GM18951 (cell line): ENCODE data around the gene HIRA.

Source experiments
- POLR2A ChIP-seq: IDR thresholded peaks from 4 replicates; pipeline ENCODE4 v1.6.1; 2011; ENCODE audit warnings: mild to moderate bottlenecking; ENCODE audit not compliant: insufficient read length, insufficient read depth; ENCODE audit errors: extremely low read depth
- in situ Hi-C: fragments of 300-500 bp; cut with MboI; formaldehyde crosslinking; loops from one replicate; pipeline ENCODE4 v1.12.0; 2022; ENCODE audit warnings: low sequenced_read_pairs, mixed read lengths, inconsistent platforms; ENCODE audit not compliant: unreplicated experiment

HIRA gene

DNA sequence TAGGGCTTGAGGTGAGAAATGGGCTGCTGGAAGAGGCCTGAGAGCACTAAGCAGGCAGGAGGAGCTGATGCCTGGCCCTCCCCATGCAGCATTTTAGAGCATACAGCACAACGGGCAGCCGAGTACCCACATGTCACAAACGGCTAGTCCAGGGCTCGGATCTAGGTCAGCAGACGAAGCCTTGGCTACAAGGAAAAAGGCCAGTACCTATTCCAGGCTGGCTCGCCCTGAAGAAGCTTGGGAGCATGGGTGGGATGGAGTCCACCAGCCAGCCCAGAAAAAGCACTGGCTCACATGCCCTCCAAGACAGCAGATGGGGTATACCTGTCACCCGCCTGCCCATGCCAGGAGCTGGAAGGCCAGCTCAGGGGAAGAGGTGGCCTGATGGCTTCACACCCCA is 37.9 kb upstream of the HIRA start:
- no peak for TF ChIP-seq POLR2A
- in situ Hi-C loops, result no loop called here

DNA sequence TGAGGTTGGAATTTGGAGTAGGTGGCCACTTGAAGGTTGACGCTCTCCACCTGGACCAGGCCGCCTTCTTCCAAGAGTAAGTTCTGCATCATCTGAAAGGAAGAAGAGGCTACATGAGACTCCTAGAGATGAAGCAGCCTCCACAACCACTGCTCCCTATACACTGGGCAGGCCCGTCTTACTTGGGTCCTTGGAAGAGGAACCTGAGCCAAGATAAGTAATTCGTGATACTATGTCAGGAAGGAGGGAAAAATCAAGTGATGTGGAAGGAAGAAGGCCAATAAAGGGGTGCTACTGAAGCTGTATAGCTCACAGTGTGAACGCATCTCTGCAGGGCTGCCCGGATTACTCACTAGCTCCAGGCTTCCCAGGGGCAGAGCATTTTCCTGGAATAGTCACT is 36.4 kb upstream of the HIRA start:
- TF ChIP-seq POLR2A, result no peak
- in situ Hi-C loops, result no loop called here

DNA sequence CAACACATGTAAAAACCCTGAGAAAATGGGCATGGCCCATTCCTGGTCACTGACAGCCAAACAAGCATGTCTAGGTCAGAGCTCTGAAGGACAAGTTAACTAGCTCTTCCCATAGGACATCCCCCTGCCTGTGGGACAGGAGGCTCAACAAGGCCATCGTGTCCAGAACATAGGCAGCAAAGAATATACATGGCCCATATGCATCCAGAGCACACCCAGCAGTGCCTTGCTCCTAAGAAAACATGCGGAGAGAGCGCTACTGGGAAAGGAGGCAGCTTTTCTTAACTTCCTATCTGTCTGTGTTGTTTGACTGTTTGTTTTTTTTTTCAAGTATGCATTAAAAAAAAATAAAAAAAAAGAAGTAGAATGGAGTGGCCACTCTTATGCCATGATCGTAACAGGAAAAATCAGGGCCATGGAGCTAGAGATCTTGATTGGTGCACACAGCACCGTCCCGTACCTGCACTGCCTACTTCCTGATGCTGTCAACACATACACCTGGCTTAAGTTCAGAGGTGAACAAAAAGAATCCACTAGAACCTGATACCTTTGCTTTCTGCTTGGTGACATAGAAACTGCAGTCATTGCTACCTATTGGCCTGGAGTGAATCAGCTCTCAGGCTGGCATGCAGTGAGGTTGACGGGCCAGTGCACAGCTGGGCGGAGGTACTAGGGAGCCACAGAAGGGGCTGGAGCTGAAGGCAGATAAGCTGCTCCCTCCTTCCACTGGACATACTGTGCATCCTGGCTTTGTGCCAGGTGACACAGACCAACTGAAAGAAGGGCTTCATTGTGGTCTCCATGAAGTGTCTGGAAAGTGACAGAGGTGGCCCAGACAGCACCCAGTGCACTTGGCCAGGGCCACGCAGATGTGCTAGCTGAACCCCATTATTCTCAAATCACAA is 35.6 kb upstream of the HIRA start:
- TF ChIP-seq POLR2A, result no peak
- in situ Hi-C loops, result no loop called here

DNA sequence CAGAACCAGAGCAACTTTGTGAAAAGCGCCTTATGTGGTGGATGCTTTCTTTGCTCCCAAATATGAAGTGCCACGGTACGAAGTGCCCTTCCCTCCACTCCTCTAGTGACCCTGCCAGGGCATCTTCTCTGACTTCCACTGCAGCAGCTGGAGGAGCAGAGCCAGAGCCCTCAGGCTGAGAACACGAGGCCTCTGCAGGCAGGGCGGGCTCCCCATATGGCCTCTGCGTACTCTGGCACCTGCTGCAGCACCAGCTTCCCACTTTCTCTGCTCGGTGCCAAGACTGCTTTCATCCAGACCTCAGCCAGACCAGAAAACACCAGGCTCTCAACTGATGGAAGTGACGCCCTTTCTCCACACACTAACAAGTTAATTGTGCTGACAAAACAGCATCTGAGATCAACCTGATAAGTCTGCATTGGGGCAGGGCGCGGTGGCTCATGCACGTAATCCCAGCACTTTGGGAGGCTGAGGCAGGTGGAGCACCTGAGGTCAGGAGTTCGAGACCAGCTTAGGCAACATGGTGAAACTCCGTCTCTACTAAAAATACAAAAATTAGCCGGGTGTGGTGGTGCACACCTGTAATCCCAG is 34.7 kb upstream of the HIRA start:
- no peak for TF ChIP-seq POLR2A
- in situ Hi-C loops, result no loop called here

DNA sequence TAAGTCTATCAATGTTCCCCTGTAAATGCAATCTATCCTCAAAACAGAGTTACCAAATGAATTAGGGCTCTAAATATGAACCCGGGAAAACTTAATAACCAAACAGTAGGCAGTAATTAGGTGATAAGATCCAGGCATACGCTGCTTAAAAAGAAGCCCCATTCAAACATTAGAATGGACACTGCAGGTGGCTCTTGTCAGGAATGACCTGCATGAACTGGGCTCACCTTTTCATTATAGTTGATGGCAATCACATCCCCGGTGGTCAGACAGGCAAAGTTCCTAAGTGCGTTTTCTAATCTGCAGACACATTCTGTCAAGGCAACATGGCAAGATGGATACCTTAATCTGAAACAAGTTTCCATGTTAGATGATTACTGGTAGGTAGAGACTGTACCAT is 33.4 kb upstream of the HIRA start:
- no peak for TF ChIP-seq POLR2A
- in situ Hi-C loops, result no loop called here

DNA sequence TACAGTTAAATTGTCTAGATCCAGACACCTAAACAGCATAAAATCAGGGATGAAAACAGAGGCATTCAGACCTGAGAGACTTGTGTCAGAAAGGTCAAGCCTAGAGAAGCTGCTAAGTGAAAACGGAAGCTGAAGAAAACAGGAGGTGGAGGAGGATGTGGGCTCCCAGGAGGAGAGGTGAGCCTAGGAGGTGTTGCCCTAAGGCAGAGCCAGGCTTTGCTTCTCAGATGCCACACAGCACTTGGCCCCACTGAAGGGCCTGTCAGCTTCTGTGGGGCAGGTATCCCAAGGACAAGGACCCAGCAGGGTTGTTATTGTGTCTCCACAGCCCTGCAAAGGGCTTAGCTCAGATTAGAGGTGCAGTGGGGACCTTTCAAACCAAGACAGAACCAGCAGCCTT is 33.0 kb upstream of the HIRA start:
- no peak for TF ChIP-seq POLR2A
- in situ Hi-C loops, result no loop called here

DNA sequence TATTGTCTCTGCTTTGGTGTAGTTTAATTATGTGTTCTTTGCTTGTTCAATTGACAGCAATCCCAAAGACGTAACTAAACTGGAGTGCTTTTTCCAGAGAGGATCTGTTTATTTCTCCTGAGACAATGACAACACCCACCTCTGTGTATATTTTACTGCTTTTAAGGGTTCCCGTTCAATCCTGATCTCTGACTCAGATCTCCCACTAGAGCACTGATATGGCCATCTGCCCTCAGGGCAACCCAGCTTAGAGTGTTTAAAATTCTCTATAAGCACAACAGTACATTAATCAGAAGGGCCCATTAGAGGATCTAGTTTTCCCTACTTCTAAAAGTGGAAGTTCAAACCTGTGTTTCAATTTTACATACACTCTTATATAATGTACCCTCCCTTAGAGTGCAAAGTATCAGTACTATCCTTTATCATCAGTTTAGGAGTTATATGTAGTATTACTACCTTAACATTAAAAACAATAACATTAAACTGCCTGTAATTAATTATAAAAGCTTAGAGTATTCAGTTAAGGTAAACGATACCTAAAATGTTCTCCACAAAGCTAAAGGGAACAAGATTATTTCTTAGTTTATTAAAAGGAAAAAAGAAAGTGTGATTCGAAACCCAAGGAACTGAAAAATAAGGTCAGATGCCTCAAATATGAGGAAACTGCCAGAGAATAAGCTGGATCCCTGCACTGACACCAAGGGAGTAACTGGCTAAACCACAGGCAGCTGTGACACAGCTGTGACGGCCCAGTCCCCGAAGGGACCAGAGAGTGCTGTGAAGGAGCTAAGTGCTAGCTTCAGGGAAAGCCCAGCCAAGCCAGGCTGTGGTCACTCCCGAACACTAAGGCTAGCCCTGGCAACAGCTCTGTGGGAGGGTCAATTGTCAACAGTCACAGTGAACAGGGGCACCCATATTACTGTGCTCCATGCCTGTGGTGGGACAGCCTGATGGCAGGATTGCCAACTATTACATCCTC is 32.2 kb upstream of the HIRA start:
- no peak for TF ChIP-seq POLR2A
- in situ Hi-C loops, result no loop called here

DNA sequence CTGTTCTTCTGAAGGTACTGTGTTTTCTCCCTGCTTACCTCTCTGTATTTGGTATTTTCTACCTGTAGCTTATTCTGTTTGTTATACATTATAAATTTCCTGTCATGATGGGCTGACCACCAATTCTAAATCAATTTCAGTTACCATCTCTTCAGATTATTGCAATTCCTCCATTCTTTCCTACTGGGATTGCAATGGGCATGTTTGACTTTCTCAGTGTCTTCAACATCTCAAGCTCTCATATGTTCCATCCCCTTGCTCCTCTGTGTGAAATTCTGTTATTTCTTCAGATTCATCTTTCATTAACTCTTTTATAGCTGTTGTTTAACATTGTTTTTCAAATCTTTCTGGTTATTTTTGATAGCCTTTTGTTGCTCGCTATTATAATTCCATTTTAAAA is 31.5 kb upstream of the HIRA start:
- in situ Hi-C loops, result no loop called here
- TF ChIP-seq POLR2A, result no peak

DNA sequence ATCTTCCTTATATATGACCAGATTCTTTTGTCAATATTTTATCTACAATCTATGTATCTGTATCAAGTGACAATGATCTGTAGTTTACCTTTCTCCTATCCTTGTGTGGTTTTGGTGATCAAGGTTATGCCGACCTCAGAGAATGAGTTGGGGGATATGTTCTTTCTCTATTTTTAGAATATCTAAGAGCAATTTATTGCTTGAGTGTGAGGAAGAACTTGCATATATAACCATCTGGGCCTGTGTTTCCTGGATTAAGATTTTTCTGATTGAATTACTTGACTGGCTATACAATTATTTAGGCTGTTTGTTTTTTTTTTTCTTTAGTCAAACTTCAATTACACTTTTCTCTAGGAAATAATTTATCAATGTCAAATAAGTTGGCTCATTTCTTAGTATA is 30.0 kb upstream of the HIRA start:
- no peak for TF ChIP-seq POLR2A
- in situ Hi-C loops, result no loop called here

DNA sequence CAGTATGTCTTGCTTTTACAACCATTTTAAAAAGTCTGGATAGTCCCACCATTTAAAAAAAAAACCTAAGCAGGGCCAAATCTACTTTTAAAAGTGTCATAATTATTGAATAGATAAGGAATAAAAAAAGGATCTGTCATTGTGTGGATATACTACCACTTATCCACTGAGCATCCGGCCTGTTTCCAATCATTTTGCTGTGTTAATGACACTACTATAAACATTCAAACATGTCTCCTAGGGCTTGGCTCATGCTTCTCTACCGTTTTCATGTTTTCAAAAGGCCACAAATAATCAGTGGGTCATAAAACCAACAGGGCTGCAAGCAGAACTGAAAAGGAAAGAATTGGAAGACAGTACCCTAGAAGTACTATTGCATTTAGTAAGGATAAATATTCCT is 28.5 kb upstream of the HIRA start:
- in situ Hi-C loops, result no loop called here
- TF ChIP-seq POLR2A, result no peak

DNA sequence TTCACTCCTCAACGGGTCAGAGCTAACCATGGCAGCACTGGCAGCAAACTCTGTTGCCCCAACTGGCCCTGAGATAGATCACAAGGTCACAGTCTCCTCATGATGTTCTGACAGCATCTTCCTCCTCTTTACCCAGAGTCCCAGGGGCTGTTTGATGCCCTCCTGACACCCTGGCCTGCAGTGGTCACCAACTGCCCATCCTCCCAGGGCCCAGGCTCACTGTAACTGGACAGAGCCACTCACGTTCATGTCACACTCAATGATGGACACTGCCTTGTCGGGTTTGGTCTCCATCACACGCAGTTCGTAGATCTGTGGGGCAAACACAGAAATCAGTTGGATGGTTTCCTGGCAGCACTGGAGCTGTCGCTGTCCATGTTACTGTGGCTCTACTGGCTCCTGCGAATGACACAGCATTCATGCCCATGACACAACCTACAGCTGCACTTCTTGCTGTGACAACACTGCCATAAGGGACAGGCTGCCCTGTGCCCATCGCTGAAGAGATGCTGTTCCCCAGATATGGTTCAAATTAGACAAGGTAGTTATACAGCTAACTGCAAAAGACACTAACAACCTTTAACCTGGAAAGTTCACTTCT is 26.4 kb upstream of the HIRA start:
- in situ Hi-C loops, result no loop called here
- no peak for TF ChIP-seq POLR2A

DNA sequence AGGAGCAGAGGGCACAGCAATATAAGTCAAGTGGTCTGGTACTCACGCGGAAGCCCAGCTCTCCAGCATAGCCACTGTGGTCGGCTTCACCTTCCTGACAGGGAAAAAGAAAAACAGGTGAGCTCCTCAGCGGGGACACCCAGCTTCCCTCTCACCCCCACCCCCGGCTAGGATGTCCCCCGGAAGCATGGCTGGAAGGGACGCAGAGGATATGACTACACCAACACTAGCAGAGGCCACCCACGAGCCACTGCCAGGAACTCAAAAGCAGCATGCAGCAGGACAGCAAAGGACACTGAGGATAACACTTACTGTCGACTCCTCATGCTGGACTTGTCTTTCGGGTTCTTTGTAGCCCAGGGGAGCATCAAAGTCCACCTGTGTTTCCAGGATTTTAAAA is 25.0 kb upstream of the HIRA start:
- in situ Hi-C loops, result no loop called here
- no peak for TF ChIP-seq POLR2A

DNA sequence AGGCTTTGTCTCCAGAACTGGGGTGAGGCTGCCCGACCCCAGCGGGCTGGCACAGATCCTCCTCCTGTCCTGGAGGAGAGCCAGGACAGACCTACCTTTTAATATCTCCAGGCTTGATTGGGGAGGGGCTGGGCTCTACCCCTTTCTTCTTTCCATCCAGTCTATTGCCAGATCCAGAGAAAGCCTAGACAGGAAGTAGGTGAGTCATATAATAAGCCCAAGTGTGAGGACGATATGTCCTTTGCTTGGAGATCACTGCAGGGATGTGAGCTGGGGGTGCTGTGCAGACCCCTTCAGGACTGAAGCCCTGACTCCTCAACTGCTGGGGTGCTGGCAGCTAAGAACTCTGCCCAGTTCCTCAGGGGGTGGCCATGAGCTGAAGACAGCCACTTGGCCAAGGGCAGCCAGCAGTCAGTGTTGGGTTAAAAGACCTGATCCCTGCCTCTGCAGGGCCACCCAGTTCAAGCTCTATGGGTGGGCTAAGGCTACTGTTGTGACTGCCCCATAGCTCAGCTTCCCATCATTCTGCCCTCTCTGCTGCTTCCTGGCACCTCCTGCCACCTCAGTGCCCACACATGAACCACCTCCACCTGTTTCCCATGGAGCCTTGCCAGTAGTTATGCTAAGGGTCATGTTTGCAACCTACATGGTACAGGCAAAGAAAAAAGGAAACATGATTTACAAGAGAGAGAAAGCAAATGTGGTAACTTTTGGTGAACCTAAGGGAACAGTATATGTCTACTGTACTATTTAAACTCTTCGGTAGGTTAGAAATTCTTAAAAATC is 24.2 kb upstream of the HIRA start:
- TF ChIP-seq POLR2A, result no peak
- in situ Hi-C loops, result no loop called here

DNA sequence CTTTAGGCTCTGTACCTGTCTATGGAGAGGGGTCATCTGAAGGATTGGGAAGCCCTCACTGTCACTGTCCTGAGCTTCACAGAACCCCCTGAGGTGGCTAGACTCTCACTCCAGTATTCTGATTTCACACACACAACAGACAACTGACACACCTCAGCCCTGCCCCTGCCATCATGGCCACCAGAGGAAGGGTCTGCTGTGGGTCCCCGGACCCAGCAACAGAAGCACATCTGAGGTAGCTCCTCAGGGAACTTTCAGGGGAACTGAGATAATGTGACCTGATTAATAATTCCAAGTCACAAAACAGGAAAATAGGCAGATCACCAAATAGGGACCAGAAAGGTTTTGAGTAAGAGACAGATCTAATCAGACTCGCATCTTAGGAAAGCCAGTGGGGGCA is 23.5 kb upstream of the HIRA start:
- in situ Hi-C loops, result no loop called here
- TF ChIP-seq POLR2A, result no peak
